HUDEP-2 (cell line): ENCODE results near the gene SLC16A11.
A peak's percentile ranks its signal among the peaks of the same experiment; 100 is the strongest.

Experiments used
- DNase-seq, 76 experiments: peaks; one replicate each; lab custom pipeline; 2025; ENCODE audit not compliant: unreplicated experiment in 76 of 76; lab: John Stamatoyannopoulos, UW

SLC16A11 gene

DNA sequence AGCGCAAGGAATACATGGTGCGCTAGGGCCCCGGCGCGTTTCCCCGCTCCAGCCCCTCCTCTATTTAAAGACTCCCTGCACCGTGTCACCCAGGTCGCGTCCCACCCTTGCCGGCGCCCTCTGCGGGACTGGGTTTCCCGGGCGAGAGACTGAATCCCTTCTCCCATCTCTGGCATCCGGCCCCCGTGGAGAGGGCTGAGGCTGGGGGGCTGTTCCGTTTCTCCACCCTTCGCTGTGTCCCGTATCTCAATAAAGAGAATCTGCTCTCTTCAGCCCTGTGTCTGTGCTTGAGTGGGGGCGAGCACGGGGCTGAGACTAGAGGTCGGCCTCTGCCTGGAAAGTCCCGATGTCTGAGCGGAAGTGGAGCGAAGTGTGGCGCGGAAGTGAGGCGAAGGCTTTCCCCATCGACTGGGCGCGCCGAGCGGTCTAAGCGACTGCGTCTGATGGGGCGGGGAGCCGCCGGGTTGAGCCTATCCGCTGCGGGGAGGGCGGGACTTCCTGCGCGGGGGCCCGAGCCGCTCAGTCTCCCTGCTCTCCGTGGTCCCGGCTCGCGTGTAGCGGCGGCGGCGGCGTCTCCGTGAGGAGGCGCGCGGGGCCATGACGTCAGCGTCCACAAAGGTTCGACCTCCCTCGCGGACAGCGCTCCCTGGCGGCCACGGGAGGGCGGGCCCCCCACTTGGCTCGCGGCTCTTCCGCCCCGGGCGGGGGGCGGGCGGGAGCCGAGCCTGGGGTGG lies 29.5 kb downstream of the SLC16A11 start:
- peak in 74 of 76 experiments; percentile 39 to 97 (median 93) for DNase-seq

DNA sequence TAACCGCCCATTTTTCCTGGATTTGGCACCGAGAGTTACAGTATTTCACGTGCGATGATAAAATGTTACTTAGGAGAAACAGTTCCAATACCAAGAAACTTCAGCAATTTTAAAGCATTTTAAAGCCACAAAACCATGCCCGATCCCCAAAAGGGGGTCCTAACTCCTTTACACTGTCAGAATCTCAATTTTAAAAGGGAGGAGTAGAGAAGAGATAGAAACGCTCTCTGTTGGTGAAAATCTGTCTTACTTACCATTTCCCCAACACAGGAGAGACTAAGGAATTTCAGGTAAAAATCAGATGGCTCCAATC lies 32.0 kb downstream of the SLC16A11 start:
- no peak for DNase-seq

DNA sequence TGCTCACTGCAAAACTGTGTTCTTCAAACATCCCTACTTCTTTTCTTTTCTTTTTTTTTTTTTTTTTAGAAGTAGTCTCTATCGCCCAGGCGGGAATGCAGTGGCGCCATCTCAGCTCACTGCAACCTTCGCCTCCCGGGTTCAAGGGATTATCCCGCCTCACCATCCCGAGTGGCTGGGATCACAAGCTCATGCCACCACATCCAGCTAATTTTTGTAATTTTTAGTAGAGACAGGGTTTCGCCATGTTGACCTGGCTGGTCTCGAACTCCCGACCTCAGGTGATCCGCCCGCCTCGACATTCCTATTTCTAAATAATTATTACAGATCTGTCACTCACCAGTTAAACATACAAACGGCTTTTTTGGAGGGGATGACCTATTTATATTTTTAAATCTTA lies 32.5 kb downstream of the SLC16A11 start:
- DNase-seq, result no peak

DNA sequence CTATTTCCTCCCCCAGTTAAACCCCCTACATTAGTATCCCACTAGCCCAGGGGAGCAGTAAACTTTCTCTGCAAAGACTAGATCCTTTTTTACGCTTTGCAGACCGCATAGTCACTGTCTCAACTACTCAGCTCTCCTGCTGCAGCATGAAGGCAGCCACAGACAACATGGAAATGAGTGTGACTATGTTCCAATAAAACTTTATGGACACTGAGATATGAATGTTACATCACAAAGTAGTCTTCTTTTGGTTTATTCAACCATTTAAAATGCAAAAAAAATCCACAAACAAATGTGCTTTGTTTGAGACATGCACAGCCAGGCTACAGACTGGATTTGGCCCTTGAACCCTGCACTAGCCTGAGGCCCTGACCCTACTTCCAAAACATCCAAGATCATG lies 33.4 kb downstream of the SLC16A11 start:
- DNase-seq, result no peak

DNA sequence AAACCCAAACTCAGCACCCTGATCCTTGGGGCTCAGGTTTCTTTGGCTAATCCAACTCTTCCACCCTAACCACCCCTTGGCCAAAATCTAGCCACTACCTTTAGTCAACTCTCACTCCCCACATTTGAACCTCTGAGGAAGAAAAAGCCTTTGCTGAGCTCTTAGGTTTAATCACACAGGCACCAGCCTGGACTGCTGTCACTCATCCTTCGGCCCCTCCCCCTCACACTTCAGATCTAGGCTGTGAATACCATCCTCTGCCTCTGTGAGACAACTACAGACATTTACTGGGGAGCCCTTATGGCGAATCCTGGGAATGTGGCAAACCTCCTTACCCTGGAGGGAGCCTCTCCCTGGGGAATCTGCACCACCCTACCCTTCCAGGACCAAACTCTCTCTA lies 36.7 kb downstream of the SLC16A11 start:
- peak in 5 of 76 experiments; percentile 8 to 14 (median 9) for DNase-seq

DNA sequence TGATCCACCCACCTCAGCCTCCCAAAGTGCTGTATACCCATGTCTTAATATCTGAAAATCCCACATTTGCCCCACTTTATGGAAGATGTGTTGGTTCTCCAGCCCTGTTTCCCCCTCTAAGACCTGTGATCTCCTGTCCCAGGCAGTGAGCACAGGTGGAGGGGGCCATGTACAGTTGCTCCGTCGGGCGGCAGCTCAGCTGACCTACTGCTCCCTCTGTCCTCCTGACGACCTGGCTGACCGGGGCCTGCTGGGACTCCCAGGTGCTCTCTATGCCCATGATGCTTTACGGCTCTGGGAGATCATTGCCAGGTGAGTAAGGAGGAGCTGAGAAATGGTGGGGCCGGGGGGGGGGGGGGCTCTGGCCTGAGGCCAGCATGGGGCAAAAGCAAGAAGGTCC lies 38.2 kb downstream of the SLC16A11 start:
- DNase-seq, result no peak

DNA sequence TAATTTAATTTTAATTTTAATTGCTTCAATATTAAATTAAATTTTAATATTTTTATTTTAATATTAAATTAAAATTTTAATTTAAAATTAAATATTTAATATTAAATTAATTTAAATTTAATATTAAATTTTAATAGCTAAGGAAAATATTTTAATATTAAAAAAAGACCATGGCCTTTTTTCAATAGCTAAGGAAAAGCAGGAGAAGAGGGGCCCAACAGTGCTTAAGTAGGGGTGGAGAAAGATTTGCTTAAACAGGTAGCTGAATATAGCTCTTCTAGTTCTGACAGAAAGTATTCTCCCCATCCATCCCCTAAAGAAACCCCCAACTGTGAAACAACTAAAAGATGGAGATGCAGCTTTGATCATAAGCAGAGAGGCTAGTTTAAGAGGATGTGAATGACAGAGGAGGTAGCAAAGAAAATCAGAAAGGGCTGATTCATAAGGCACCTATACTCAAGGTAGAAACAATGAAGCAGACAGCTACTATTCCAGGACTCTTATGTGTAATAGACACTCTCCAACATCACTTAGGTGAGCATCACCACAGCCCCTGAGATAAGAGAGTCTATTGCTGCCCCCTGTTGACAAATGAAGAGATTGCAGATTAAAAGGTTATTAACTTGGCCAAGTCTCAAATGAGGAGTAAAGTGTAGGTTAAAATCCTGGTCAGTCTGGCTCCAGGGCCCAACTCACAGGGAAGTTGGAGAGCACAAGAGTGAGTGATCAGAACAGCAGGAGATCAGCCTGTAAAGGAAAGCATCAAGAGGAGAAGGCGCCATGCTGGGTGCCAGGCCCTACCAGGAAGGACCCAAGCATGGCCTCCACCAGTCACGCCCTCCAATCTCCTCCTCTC lies 39.3 kb downstream of the SLC16A11 start:
- peak in 33 of 76 experiments; percentile 20 to 77 (median 57) for DNase-seq

DNA sequence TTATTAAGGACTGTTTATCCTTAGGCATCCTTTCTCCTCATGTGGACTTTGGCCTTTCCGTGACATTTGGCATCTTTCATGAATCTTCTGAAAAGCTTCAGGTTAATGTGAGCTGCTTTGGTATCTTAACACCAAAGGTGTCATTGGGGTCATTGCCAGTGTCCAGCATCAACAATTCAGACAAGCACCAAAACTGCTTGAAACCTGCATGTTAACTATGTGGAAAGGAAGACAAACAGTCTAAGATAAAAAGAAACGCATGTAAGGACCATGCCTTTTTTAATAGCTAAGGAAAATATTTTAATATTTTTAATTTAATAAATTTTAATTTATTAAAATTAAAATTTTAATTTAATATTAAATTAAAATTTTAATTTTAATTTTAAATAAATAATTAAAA lies 40.1 kb downstream of the SLC16A11 start:
- no peak for DNase-seq

DNA sequence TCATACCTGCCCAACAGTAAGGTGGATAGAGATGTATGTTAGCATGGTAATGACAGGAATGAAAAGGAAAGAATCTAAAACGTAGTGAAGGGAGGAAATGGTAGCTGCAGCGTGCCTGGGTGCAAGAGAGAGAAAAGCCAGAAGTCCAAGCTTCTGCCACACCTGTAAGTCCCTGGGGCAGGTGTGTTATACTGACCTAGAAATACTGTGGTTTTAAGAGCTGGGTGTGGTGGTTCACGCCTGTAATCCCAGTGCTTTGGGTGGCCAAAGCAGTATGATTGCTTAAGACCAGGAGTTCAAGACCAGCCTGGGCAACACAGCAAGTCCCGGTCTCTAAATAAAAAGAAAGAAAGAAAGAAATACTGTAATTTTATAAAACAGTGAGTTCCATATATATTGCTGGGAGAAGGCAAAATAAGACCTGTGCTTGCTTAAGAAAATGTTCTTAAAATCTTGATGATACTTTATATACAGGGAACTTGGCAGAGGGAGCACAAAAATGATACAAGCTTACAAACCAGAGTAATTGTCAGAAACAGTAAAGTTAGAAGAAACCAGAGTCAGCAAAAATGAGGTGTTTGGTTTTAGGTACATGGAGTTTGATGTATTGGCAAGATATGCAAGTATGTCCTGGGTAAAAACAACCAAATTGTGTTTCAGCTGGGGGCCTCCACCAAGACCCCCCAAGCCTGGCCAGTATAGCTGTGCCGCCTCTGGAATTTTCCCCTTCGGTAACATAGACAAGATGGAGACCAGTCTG lies 41.4 kb downstream of the SLC16A11 start:
- no peak for DNase-seq

DNA sequence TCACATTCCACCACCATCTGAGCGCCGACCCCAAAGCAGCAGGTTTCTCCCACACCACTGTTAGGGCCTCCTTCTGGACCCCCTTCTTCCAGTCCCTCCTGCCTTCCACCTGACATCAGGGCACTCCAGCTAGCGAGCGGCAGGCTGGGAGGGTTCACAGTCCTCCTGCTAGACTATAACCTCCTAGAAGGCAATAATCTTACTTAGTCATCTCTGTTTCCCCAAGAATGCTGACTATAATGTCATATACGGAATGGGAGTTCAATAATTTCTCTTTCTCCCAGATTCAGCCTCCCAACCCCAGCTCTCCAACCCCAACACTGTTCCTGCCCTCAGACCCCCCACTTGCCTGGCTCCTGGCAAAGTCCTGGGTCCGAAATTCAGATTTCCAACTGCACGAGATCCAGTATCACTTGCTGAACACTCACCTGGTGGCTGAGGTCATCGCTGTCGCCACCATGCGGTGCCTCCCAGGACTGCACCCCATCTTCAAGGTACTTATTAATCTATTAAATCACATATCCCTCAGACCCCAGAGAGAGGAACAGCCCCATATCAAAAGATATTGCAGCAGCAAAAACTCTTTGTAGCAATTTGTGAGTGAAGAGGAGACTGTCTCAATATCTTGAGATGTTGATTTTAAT lies 42.5 kb downstream of the SLC16A11 start:
- peak in 38 of 76 experiments; percentile 5 to 48 (median 28) for DNase-seq

DNA sequence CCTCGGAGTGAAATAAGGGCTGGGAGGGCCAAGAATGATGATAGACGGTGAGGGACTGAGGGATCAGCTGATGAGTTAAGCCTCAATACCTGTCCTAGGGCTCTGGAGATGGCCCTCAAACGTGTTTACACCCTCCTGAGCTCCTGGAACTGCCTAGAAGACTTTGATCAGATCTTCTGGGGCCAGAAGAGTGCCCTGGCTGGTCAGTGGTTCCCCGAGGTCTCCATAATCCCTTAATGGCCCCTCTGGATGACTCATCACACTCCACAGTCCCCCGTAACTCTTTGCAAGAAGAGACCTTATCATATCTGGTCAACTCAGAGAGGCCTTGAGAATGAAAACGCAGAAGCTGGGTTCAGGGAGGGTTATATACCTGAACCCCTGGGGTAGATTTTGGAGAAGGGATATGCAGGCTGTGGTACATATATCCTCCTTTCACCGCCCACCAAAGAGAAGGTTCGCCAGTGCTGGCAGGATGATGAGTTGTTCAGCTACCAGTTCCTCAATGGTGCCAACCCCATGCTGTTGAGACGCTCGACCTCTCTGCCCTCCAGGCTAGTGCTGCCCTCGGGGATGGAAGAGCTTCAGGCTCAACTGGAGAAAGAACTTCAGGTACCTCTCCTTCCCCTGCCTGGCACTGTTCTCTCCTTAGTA lies 44.9 kb downstream of the SLC16A11 start:
- DNase-seq, result peak in 2 of 76 experiments; percentile 10 to 18

DNA sequence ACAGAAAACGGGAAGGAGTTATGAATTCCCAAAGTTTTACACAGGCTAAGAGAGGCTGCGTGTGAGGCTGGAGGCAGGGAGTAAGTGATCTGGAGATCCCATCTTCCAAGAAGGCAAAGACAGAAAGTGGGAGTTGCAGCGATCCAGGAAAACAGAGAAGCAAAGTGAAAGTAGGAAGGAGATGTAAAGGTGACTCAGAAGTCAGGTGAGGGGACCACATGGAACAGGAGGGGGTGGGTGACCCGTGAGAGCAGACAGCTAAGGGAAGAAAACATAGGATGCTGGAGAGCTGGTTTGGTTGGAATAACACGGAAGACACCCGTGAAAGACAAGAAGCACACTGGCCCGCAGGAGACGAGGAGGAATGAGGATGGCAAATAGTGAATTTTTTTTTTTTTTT lies 46.7 kb downstream of the SLC16A11 start:
- DNase-seq, result no peak

DNA sequence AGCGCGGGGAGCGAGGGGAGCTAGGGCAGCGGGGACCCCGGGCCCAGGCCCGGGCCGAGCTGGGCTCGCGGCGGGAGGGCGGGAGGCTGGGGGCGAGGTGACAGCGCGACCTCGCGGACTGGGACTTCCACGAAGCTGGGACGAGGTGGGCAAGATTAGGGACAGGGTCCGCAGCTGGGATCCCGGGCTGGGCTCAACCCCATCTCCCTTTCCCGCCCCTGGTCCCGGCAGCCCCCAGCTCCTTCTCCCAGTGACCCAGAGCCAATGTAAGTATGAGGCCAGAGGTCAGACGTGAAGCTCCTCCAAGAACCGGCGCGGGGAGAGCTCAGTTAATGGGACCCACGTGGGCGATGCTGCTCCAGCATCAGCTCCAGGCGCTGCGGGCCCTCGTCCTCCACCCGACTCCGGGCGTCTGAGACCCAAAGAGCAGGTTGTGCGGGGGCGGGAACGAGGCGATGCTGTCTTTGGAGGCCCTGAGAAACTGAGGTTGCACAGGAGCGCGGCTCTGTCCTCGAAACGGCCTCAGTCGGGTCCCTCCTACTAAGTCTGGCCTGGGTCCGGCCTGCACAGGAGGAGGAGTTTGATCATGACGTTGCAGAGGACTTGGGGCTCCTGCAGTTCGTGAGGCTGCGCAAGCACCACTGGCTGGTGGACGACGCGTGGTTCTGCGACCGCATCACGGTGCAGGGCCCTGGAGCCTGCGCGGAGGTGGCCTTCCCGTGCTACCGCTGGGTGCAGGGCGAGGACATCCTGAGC lies 47.5 kb downstream of the SLC16A11 start:
- no peak for DNase-seq

DNA sequence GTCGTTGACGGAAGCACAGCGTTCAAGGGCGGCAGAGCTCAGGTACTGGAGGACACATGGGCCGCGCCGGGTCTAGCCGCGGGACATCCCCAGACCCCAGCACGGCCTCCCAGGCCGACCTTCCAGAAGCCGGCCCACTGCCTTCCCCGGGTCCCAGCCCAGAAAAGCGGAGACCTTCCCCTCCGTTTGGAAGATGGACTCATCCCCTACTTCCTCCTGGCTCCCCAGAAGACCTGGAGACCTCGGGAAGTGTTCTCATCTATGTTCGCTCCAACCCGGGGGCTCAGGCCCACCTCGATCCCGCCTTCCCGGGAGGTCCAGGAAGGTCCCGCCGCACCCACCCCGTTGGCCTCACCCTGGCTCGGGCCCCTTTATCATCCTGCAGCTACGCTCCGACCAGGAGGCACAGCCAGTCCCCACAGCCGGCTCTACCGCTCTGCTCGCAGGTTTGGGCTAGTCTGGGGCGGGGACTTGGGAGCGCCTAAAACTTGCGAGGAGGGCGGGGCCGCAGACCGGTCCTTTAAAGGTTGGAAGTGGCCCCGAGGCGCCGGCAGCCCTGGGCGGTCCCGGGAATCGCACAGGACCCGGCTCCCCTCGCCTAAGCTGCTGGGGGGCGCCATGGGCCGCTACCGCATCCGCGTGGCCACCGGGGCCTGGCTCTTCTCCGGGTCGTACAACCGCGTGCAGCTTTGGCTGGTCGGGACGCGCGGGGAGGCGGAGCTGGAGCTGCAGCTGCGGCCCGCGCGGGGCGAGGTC lies 48.2 kb downstream of the SLC16A11 start, which contains the start of gene ALOX12:
Gene ALOX12 (plus strand): TSS at position 550 of the 756 bp plus-strand sequence. CDS start 69 bp downstream, at position 619.
- DNase-seq, result peak in 66 of 76 experiments; percentile 16 to 85 (median 65)

DNA sequence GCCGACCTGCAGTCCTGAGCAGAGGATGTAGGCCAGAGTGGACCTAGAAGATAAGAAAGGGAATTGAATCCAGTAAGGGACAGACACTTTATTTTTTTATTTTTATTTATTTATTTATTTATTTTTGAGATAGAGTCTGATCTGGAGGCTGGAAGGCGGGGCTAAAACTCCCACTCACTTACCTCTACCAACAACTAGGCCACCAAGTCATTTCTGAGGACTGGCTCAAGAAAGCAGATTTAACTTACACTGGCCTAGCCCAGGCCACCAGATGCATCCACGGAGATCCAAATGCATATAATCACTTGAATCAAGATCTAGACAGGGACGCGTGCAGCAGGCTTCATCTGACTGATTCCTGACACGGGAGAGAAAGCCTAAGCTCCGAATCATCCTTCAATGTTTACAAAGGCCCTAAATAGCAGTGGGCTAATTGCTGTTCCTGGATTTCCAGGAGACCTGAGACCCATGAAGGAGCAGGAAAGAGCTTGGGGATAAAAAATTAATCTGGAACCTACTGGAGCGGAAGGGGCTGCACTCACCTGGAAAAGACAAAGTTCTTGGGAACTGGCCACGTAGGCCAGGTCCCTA lies 49.1 kb downstream of the SLC16A11 start:
- DNase-seq, result peak in 36 of 76 experiments; percentile 6 to 71 (median 29)

DNA sequence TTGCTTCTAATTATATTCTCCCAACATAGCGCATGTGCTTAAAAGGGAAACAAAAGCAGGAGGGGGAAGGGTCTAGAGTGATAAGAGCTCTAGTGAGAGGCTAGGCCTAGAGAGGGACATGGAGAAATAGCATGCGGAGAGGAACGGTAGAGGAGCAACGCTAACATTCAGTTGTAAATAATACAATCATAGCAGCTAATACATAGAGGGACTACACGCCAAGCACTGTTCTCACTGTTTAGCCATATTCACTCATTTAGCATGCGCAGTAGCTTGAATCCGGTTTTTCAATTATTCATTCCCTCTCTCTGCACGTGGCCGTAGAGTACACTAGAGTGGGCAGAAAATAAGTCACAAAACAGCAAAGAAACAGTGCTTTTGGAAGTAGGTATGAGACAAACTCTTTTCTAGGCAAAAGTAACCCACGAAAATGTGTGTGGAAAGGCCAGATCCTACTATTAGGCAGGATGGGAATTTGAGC lies 49.7 kb downstream of the SLC16A11 start:
- peak in 29 of 76 experiments; percentile 14 to 90 (median 53) for DNase-seq

DNA sequence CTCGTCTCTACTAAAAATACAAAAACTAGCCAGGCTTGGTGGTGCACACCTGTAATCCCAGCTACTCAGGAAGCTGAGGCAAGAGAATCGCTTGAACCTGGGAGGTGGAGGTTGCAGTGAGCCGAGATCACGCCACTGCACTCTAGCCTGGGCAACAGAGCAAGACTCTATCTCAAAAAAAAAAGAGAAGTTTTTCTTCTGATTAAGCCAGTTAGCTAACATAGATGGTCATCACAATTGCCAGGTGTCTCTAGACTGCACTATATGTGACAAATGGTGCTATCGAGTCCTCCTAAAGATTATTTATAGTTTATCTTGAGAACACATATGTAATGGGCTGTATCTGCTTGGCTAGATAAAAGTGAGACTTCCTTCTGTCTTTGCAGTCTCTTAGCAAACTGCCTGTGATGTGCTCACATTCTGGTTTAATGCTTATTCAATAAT lies 50.3 kb downstream of the SLC16A11 start:
- DNase-seq, result peak in 45 of 76 experiments; percentile 9 to 94 (median 75)
